ENCODE data around the gene PYCARD.

The PYCARD gene

GRCh38 chr16:31192856-31193642 lies 9.5 kb downstream of the PYCARD start:
- no peak for DNase-seq (ENCODE audit: low read depth in 1 of 2, low spot score in 1 of 2)
- H3K27ac ChIP-seq (replicated peaks) = no peak overlapping the region
- H3K4me3 ChIP-seq (replicated peaks; ENCODE audit: insufficient read depth, low read length) = no peak overlapping the region
- H3K27me3 ChIP-seq (ENCODE audit: insufficient read depth, poor library complexity, severe bottlenecking) = no peaks in the 10 kb centered on the region
- TF ChIP-seq SPI1 (IDR thresholded peaks at IDR 0.05; ENCODE audit: borderline replicate concordance, low read depth) (no peak), GABPA (IDR thresholded peaks at IDR 0.05; ENCODE audit: low read depth) (no peak), POLR2AphosphoS5 (IDR thresholded peaks at IDR 0.05; ENCODE audit: low read depth) (no peak; the same call in none of the 2 replicates)
- TF ChIP-seq, protein P1, sequence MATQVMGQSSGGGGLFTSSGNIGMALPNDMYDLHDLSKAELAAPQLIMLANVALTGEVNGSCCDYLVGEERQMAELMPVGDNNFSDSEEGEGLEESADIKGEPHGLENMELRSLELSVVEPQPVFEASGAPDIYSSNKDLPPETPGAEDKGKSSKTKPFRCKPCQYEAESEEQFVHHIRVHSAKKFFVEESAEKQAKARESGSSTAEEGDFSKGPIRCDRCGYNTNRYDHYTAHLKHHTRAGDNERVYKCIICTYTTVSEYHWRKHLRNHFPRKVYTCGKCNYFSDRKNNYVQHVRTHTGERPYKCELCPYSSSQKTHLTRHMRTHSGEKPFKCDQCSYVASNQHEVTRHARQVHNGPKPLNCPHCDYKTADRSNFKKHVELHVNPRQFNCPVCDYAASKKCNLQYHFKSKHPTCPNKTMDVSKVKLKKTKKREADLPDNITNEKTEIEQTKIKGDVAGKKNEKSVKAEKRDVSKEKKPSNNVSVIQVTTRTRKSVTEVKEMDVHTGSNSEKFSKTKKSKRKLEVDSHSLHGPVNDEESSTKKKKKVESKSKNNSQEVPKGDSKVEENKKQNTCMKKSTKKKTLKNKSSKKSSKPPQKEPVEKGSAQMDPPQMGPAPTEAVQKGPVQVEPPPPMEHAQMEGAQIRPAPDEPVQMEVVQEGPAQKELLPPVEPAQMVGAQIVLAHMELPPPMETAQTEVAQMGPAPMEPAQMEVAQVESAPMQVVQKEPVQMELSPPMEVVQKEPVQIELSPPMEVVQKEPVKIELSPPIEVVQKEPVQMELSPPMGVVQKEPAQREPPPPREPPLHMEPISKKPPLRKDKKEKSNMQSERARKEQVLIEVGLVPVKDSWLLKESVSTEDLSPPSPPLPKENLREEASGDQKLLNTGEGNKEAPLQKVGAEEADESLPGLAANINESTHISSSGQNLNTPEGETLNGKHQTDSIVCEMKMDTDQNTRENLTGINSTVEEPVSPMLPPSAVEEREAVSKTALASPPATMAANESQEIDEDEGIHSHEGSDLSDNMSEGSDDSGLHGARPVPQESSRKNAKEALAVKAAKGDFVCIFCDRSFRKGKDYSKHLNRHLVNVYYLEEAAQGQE (IDR thresholded peaks at IDR 0.05; ENCODE audit: insufficient replicate concordance, low read depth) = no peak
- TF ChIP-seq, protein P2, sequence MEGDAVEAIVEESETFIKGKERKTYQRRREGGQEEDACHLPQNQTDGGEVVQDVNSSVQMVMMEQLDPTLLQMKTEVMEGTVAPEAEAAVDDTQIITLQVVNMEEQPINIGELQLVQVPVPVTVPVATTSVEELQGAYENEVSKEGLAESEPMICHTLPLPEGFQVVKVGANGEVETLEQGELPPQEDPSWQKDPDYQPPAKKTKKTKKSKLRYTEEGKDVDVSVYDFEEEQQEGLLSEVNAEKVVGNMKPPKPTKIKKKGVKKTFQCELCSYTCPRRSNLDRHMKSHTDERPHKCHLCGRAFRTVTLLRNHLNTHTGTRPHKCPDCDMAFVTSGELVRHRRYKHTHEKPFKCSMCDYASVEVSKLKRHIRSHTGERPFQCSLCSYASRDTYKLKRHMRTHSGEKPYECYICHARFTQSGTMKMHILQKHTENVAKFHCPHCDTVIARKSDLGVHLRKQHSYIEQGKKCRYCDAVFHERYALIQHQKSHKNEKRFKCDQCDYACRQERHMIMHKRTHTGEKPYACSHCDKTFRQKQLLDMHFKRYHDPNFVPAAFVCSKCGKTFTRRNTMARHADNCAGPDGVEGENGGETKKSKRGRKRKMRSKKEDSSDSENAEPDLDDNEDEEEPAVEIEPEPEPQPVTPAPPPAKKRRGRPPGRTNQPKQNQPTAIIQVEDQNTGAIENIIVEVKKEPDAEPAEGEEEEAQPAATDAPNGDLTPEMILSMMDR (IDR thresholded peaks at IDR 0.05; ENCODE audit: insufficient read depth, low read length) = no peak

DNA sequence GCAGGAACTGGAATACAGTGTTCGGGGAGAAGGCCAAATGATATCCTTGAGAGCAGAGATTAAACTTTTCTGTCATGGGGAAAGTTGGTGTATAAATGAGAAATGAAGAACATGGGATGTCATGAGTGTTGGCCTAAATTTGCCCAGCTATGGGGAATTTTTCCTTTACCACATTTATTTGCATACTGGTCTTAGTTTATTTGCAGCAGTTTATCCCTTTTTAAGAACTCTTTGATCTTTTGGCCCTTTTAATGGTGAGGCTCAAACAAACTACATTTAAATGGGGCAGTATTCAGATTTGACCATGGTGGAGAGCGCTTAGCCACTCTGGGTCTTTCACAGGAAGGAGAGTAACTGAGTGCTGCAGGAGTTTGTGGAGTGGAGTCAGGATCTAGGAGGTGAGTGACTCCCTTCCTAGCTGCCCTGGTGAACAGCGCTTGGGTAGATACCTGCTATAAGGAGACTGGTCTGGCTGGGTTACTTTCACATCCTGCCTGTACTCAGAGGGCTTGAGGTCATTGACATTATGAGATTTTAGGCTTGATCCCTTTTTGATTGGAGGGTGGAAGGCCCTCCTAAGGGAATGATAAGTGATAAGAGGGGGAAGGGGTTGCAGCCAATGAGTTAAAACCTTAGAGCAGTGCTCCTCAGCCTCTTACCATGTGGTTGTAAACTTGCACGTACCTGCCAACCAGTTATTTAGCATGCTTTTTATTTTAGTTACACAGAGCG lies 10.7 kb downstream of the PYCARD start:
- H3K27ac ChIP-seq (replicated peaks) = no peak overlapping the region
- no peak for TF ChIP-seq GABPA (IDR thresholded peaks at IDR 0.05; ENCODE audit: low read depth)
- peak; percentile 66; the same call in 1 of the 2 replicates for TF ChIP-seq POLR2AphosphoS5 (IDR thresholded peaks at IDR 0.05; ENCODE audit: low read depth)
- TF ChIP-seq SPI1 (IDR thresholded peaks at IDR 0.05; ENCODE audit: borderline replicate concordance, low read depth) = no peak
- no peak for DNase-seq (ENCODE audit: low read depth in 1 of 2, low spot score in 1 of 2)
- H3K27me3 ChIP-seq (ENCODE audit: insufficient read depth, poor library complexity, severe bottlenecking) = no peaks in the 10 kb centered on the region
- H3K4me3 ChIP-seq (replicated peaks; ENCODE audit: insufficient read depth, low read length) = no peak overlapping the region

- no peak for DNase-seq (ENCODE audit: low read depth in 1 of 2, low spot score in 1 of 2)
- no peaks in the 10 kb centered on the region for H3K27me3 ChIP-seq (ENCODE audit: insufficient read depth, poor library complexity, severe bottlenecking)
- TF ChIP-seq SPI1 (IDR thresholded peaks at IDR 0.05; ENCODE audit: borderline replicate concordance, low read depth) (no peak), POLR2AphosphoS5 (IDR thresholded peaks at IDR 0.05; ENCODE audit: low read depth) (no peak; the same call in 1 of the 2 replicates), GABPA (IDR thresholded peaks at IDR 0.05; ENCODE audit: low read depth) (no peak)
- TF ChIP-seq, protein P1 (IDR thresholded peaks at IDR 0.05; ENCODE audit: insufficient replicate concordance, low read depth) = no peak
- TF ChIP-seq, protein P2 (IDR thresholded peaks at IDR 0.05; ENCODE audit: insufficient read depth, low read length) = no peak
Observed at GRCh38 chr16:31190818-31191444, 11.6 kb downstream of the PYCARD start.

GRCh38 chr16:31190061-31190460 lies 12.5 kb downstream of the PYCARD start:
- no peak overlapping the region for H3K4me3 ChIP-seq (replicated peaks; ENCODE audit: insufficient read depth, low read length)
- DNase-seq (ENCODE audit: low read depth in 1 of 2, low spot score in 1 of 2) = no peak
- H3K27me3 ChIP-seq (ENCODE audit: insufficient read depth, poor library complexity, severe bottlenecking) = no peaks in the 10 kb centered on the region
- no peak overlapping the region for H3K27ac ChIP-seq (replicated peaks)
- TF ChIP-seq GABPA (IDR thresholded peaks at IDR 0.05; ENCODE audit: low read depth) = no peak
- 0 out of 2 replicates have a peak, but pooled peaks have one; percentile 13 for TF ChIP-seq POLR2AphosphoS5 (IDR thresholded peaks at IDR 0.05; ENCODE audit: low read depth)

More at GRCh38 chr16:31190818-31191444, 11.6 kb downstream of the PYCARD start:
- Histone ChIP-seq H3K4me3 (replicated peaks; ENCODE audit: insufficient read depth, low read length) (no peak overlapping the region), H3K27ac (replicated peaks) (no peak overlapping the region)
